ENCODE results near the gene ABHD17C. TPM values are rescaled to one million over a fixed set of nuclear protein-coding genes. Genes with fewer than 3 reads are reported as not detected.

The ABHD17C gene
- total RNA-seq, 1 donor from 2014 or later, result 9.3 TPM

GRCh38 chr15:80659375-80659774 is 35.7 kb upstream of the ABHD17C start:
- H3K4me1 ChIP-seq, result peaks cover 4% of the 10 kb centered on the region
- H3K27me3 Mint-ChIP-seq (ENCODE audit: insufficient read depth, low read depth), result peaks cover 2% of the 10 kb centered on the region
- no peaks in the 10 kb centered on the region for H4K20me1 ChIP-seq (ENCODE audit: low read depth)
- DNase-seq (ENCODE audit: low spot score), result peak; percentile 10
- peaks cover 1% of the 10 kb centered on the region for H3K4me1 Mint-ChIP-seq
- no peaks in the 10 kb centered on the region for H3K9me3 Mint-ChIP-seq
- H3K36me3 Mint-ChIP-seq, result no peaks in the 10 kb centered on the region
- H3K9ac ChIP-seq, result no peak overlapping the region
- no peak for TF ChIP-seq EZH2phosphoT487 (IDR thresholded peaks at IDR 0.05)
- no peak for TF ChIP-seq EZH2 (IDR thresholded peaks at IDR 0.05)
- no peak for TF ChIP-seq CTCF (IDR thresholded peaks at IDR 0.05)
- no peak overlapping the region for H3K4me3 ChIP-seq
- H3K9me3 ChIP-seq (ENCODE audit: low read depth), result no peaks in the 10 kb centered on the region
- no peak overlapping the region for H3K27ac Mint-ChIP-seq
- no peaks in the 10 kb centered on the region for H3K27me3 ChIP-seq
- H2AFZ ChIP-seq (replicated peaks), result no peak overlapping the region
- H3K4me3 Mint-ChIP-seq, result no peak overlapping the region
- H3K4me2 ChIP-seq, result no peak overlapping the region
- no peaks in the 10 kb centered on the region for H3K36me3 ChIP-seq
- no peaks in the 10 kb centered on the region for H3F3A ChIP-seq (ENCODE audit: low read depth)
- no peak overlapping the region for H3K27ac ChIP-seq
- no peaks in the 10 kb centered on the region for H3K79me2 ChIP-seq (ENCODE audit: low read depth)

- Mint-ChIP-seq H3K4me1 (no peaks in the 10 kb centered on the region), H3K36me3 (no peaks in the 10 kb centered on the region), H3K27me3 (ENCODE audit: insufficient read depth, low read depth) (peaks cover 2% of the 10 kb centered on the region), H3K27ac (no peak overlapping the region), H3K4me3 (no peak overlapping the region), H3K9me3 (no peaks in the 10 kb centered on the region)
- no peaks in the 10 kb centered on the region for H3K9me3 ChIP-seq (ENCODE audit: low read depth)
- DNase-seq (ENCODE audit: low spot score), result peak; percentile 64
- H3K9ac ChIP-seq, result no peak overlapping the region
- no peak overlapping the region for H3K27ac ChIP-seq
- peak; percentile 58 for TF ChIP-seq CTCF (IDR thresholded peaks at IDR 0.05)
- no peak for TF ChIP-seq EZH2 (IDR thresholded peaks at IDR 0.05)
- TF ChIP-seq EZH2phosphoT487 (IDR thresholded peaks at IDR 0.05), result no peak
- H3K36me3 ChIP-seq, result no peaks in the 10 kb centered on the region
- no peak overlapping the region for H3K4me3 ChIP-seq
- no peaks in the 10 kb centered on the region for H3K4me1 ChIP-seq
- H3K4me2 ChIP-seq, result no peak overlapping the region
- H3K27me3 ChIP-seq, result no peaks in the 10 kb centered on the region
- no peaks in the 10 kb centered on the region for H3F3A ChIP-seq (ENCODE audit: low read depth)
- no peaks in the 10 kb centered on the region for H3K79me2 ChIP-seq (ENCODE audit: low read depth)
- no peaks in the 10 kb centered on the region for H4K20me1 ChIP-seq (ENCODE audit: low read depth)
- H2AFZ ChIP-seq (replicated peaks), result no peak overlapping the region
These were observed 35.0 kb upstream of the ABHD17C start for GRCh38 chr15:80660119-80660518.

GRCh38 chr15:80662129-80662528 is 33.0 kb upstream of the ABHD17C start:
- Histone ChIP-seq H3K27me3 (no peaks in the 10 kb centered on the region), H3K36me3 (no peaks in the 10 kb centered on the region), H3K9ac (no peak overlapping the region), H3K4me2 (no peak overlapping the region), H2AFZ (replicated peaks) (no peak overlapping the region), H3F3A (ENCODE audit: low read depth) (no peaks in the 10 kb centered on the region), H3K79me2 (ENCODE audit: low read depth) (no peaks in the 10 kb centered on the region), H4K20me1 (ENCODE audit: low read depth) (no peaks in the 10 kb centered on the region), H3K27ac (no peak overlapping the region), H3K9me3 (ENCODE audit: low read depth) (no peaks in the 10 kb centered on the region), H3K4me1 (no peaks in the 10 kb centered on the region), H3K4me3 (no peak overlapping the region)
- TF ChIP-seq EZH2phosphoT487 (IDR thresholded peaks at IDR 0.05) (no peak), CTCF (IDR thresholded peaks at IDR 0.05) (no peak)
- no peak overlapping the region for H3K27ac Mint-ChIP-seq
- H3K9me3 Mint-ChIP-seq, result no peaks in the 10 kb centered on the region
- H3K4me1 Mint-ChIP-seq, result no peaks in the 10 kb centered on the region
- H3K27me3 Mint-ChIP-seq (ENCODE audit: insufficient read depth, low read depth), result peaks cover 6% of the 10 kb centered on the region
- H3K4me3 Mint-ChIP-seq, result no peak overlapping the region
- no peaks in the 10 kb centered on the region for H3K36me3 Mint-ChIP-seq
- DNase-seq (ENCODE audit: low spot score), result no peak
